ENCODE data around the gene TRABD2B.

DNA sequence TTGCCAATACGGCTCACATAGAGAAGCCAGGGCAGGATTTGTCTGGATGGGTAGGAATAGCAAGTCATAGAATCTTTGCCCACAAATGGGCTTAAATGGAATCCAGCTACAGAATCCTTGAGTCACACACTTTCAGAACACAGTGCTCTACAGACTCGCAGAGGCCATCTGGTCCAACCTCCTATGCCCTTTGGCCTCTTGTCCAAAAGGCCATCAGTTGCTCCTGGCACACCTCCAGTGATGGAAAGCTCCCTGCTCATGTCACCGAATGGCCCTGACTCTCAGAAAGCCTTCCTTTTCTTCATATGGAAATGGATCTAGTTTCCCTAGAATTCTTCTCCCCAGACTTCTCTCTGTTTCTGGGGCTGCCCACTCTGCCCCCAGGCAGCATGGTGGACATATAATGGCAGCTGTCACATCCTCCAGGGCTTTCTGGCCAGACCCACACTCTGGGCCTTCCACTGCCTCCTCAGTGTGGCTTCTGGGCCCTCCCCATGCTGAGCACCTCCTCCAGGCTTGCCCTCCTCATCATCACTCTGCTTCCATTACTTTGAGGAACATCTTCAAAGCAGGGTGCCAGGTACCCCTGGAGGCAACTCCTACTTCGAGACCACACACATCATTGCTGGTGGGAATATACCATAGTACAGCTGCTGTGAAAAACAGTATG is 33.6 kb upstream of the TRABD2B start:
- TF ChIP-seq EGR1 (IDR thresholded peaks at IDR 0.05) (no peak), RAD21 (IDR thresholded peaks at IDR 0.05; ENCODE audit: low read depth) (no peak), TEAD4 (IDR thresholded peaks at IDR 0.05) (no peak), CEBPB (IDR thresholded peaks at IDR 0.05) (no peak), REST (IDR thresholded peaks at IDR 0.05; ENCODE audit: low read depth) (no peak), EP300 (IDR thresholded peaks at IDR 0.05; ENCODE audit: borderline replicate concordance) (no peak), FOXM1 (IDR thresholded peaks at IDR 0.05; ENCODE audit: borderline replicate concordance, low read depth) (no peak), YY1 (IDR thresholded peaks at IDR 0.05; ENCODE audit: low read depth) (no peak), CREB1 (IDR thresholded peaks at IDR 0.05; ENCODE audit: low read depth) (no peak), TAF1 (IDR thresholded peaks at IDR 0.05; ENCODE audit: low read depth) (no peak)
- TF ChIP-seq, protein P1, sequence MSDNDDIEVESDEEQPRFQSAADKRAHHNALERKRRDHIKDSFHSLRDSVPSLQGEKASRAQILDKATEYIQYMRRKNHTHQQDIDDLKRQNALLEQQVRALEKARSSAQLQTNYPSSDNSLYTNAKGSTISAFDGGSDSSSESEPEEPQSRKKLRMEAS (IDR thresholded peaks at IDR 0.05) = no peak
- TF ChIP-seq, protein P2, sequence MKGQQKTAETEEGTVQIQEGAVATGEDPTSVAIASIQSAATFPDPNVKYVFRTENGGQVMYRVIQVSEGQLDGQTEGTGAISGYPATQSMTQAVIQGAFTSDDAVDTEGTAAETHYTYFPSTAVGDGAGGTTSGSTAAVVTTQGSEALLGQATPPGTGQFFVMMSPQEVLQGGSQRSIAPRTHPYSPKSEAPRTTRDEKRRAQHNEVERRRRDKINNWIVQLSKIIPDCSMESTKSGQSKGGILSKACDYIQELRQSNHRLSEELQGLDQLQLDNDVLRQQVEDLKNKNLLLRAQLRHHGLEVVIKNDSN (IDR thresholded peaks at IDR 0.05) = no peak
